ENCODE results near the gene ZNRD2.

ZNRD2 gene

DNA sequence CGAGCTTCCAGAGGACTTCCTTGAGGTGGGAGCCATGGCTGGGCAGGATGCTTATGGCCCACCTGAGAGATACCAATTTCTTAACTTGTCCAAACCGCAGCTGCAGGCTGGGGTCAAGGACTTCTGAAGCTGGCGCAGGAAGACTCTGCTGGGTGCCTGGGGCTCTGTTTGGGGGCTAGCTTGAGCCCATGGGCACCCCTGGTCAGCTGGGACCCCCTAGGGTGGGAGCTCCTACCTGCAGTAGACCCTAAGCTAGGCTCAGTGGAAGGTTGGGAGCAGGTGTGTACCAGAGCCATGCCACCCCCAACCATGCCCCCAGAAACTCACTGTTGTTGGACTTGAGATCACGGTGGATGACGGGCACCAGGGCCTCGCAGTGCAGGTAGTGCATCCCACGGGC lies 42.4 kb downstream of the ZNRD2 start:
- Mint-ChIP-seq H3K36me3 (ENCODE audit: low read depth) (peaks cover 28% of the 10 kb centered on the region), H3K4me3 (peak overlapping the region; percentile 85 to 90 (median 86)), H3K27ac (peak overlapping the region; percentile 49 to 87 (median 59)), H3K27me3 (ENCODE audit: low read depth) (no peaks in the 10 kb centered on the region), H3K9me3 (no peaks in the 10 kb centered on the region), H3K4me1 (peaks cover 41% of the 10 kb centered on the region)
- TF ChIP-seq, protein P1, sequence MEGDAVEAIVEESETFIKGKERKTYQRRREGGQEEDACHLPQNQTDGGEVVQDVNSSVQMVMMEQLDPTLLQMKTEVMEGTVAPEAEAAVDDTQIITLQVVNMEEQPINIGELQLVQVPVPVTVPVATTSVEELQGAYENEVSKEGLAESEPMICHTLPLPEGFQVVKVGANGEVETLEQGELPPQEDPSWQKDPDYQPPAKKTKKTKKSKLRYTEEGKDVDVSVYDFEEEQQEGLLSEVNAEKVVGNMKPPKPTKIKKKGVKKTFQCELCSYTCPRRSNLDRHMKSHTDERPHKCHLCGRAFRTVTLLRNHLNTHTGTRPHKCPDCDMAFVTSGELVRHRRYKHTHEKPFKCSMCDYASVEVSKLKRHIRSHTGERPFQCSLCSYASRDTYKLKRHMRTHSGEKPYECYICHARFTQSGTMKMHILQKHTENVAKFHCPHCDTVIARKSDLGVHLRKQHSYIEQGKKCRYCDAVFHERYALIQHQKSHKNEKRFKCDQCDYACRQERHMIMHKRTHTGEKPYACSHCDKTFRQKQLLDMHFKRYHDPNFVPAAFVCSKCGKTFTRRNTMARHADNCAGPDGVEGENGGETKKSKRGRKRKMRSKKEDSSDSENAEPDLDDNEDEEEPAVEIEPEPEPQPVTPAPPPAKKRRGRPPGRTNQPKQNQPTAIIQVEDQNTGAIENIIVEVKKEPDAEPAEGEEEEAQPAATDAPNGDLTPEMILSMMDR (IDR thresholded peaks at IDR 0.05; ENCODE audit: unreplicated experiment in 3 of 3) = no peak

DNA sequence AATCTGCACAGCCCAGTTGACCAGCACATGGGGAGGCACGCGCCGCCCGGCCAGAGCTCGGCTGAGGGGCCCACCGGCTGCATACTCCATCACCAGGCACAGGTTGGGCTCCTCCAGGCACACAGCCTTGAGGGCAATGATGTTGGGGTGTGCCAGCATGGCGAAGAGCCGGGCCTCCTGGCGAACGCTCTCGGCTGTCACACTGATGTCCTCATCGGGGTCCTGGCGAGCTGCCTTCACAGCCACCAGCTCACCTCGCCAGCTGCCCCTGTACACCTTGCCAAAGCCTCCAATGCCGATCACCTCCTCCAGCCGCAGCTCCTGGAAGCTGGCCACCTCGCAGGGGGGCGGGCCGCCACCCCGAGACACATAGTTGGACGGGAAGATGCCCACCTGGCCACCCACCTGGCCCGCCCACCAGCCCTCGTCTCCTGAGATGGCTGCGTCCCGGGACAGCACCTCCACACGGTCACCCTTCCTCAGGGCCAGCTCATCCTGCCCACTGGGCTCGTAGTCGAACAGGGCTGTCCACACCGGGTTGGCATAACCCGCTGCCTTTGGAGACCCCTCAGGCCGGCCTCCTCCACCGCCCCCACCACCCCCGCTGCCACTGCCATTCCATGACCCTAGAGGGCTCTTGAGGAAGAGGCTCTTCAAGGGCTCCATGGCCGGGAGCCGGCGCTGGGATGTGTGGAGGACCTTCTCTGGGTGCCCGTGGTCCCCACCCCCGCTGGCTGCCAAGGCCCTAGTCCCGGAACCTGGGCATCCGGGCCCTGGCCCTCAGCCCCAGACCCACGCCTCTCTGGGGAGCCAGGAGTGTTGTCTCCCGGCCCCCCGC lies 43.0 kb downstream of the ZNRD2 start:
- Mint-ChIP-seq H3K36me3 (ENCODE audit: low read depth) (peaks cover 25% of the 10 kb centered on the region), H3K9me3 (no peaks in the 10 kb centered on the region), H3K27ac (no peak overlapping the region), H3K4me1 (peaks cover 41% of the 10 kb centered on the region), H3K4me3 (peak overlapping the region; percentile 85 to 90 (median 86)), H3K27me3 (ENCODE audit: low read depth) (no peaks in the 10 kb centered on the region)
- TF ChIP-seq, protein P1 (IDR thresholded peaks at IDR 0.05; ENCODE audit: unreplicated experiment in 3 of 3) = no peak

- no peaks in the 10 kb centered on the region for H3K9me3 Mint-ChIP-seq
- TF ChIP-seq, protein P1 (IDR thresholded peaks at IDR 0.05; ENCODE audit: unreplicated experiment in 3 of 3) = no peak
Measured at GRCh38 chr11:65615229-65615949, 45.1 kb downstream of the ZNRD2 start, which contains the start of gene PCNX3. TSS of gene PCNX3 (plus strand) at chr11:65615776. CDS start at chr11:65616312, 536 bp downstream.

GRCh38 chr11:65615950-65616574 lies 45.8 kb downstream of the ZNRD2 start:
- Mint-ChIP-seq H3K4me3 (peak overlapping the region; percentile 90 to 97 (median 95)), H3K4me1 (peaks cover 22% of the 10 kb centered on the region), H3K27ac (peak overlapping the region; percentile 72 to 96 (median 89)), H3K9me3 (no peaks in the 10 kb centered on the region), H3K27me3 (ENCODE audit: low read depth) (no peaks in the 10 kb centered on the region), H3K36me3 (ENCODE audit: low read depth) (peaks cover 18% of the 10 kb centered on the region)
- TF ChIP-seq, protein P1 (IDR thresholded peaks at IDR 0.05; ENCODE audit: unreplicated experiment in 3 of 3) = no peak

More at GRCh38 chr11:65615229-65615949, 45.1 kb downstream of the ZNRD2 start, which contains the start of gene PCNX3:
- Mint-ChIP-seq H3K27me3 (ENCODE audit: low read depth) (no peaks in the 10 kb centered on the region), H3K27ac (peak within 1 kb of the TSS; percentile 81 to 96 (median 89)), H3K36me3 (ENCODE audit: low read depth) (peaks cover 19% of the 10 kb centered on the region), H3K4me3 (peak within 1 kb of the TSS; percentile 90 to 97 (median 95)), H3K4me1 (peaks cover 28% of the 10 kb centered on the region)

- peak overlapping the region; percentile 72 to 89 (median 85) for H3K27ac Mint-ChIP-seq
- no peaks in the 10 kb centered on the region for H3K27me3 Mint-ChIP-seq (ENCODE audit: low read depth)
- peak overlapping the region; percentile 90 to 97 (median 95) for H3K4me3 Mint-ChIP-seq
- peaks cover 22% of the 10 kb centered on the region for H3K4me1 Mint-ChIP-seq
- no peaks in the 10 kb centered on the region for H3K9me3 Mint-ChIP-seq
- peaks cover 18% of the 10 kb centered on the region for H3K36me3 Mint-ChIP-seq (ENCODE audit: low read depth)
- TF ChIP-seq, protein P1 (IDR thresholded peaks at IDR 0.05; ENCODE audit: unreplicated experiment in 3 of 3) = no peak
Measured at GRCh38 chr11:65616575-65617001, 46.3 kb downstream of the ZNRD2 start.
